HepG2 (cell line): ENCODE measurements around the gene KMT2D. TPM values are rescaled to one million over a fixed set of nuclear protein-coding genes. Genes with fewer than 3 reads are reported as not detected.

ENCODE experiments used
- CCDC6 ChIP-seq: sonication (generic); formaldehyde crosslinking; IDR thresholded peaks from 2 replicates; pipeline ENCODE4 v1.8.1; 2022; ENCODE audit warnings: mild to moderate bottlenecking, missing genetic modification reagents, moderate library complexity
- CEBPB ChIP-seq: IDR thresholded peaks from 2 replicates; pipeline ENCODE4 v1.6.1; 2011; ENCODE audit warnings: low read depth, low read length, improper control_type of control experiment, borderline replicate concordance
- CHCHD3 ChIP-seq: sonication (generic); formaldehyde crosslinking; IDR thresholded peaks from 2 replicates; pipeline ENCODE4 v1.8.0; 2022; ENCODE audit warnings: mild to moderate bottlenecking, missing genetic modification reagents, moderate library complexity
- CHD2 ChIP-seq: IDR thresholded peaks from 2 replicates; pipeline ENCODE4 v1.6.1; 2011; ENCODE audit warnings: low read depth, low read length, improper control_type of control experiment
- GTF3A ChIP-seq: sonication (generic); formaldehyde crosslinking; conservative IDR thresholded peaks from 2 replicates; pipeline ENCODE4 v1.4.0; 2020; ENCODE audit warnings: mild to moderate bottlenecking, missing genetic modification reagents
- HDAC2 ChIP-seq: sonication (generic); formaldehyde crosslinking; IDR thresholded peaks from 2 replicates; pipeline ENCODE4 v1.4.0; 2020; ENCODE audit warnings: missing genetic modification reagents
- NFATC3 ChIP-seq: sonication (generic); formaldehyde crosslinking; IDR thresholded peaks from 2 replicates; pipeline ENCODE4 v1.5.1; 2020; ENCODE audit warnings: mild to moderate bottlenecking, missing genetic modification reagents
- ONECUT2 ChIP-seq: sonication (generic); formaldehyde crosslinking; IDR thresholded peaks from 2 replicates; pipeline ENCODE4 v1.4.0; 2020; ENCODE audit warnings: missing genetic modification reagents
- PRDM4 ChIP-seq: sonication (generic); formaldehyde crosslinking; IDR thresholded peaks from 2 replicates; pipeline ENCODE4 v1.9.0; 2021; ENCODE audit warnings: missing genetic modification reagents, borderline replicate concordance
- TP53 ChIP-seq: sonication (generic); formaldehyde crosslinking; conservative IDR thresholded peaks from 2 replicates; pipeline ENCODE4 v1.4.0; 2020; ENCODE audit warnings: missing genetic modification reagents
- TRAFD1 ChIP-seq: sonication (generic); formaldehyde crosslinking; IDR thresholded peaks from 2 replicates; pipeline ENCODE4 v1.5.1; 2020; ENCODE audit warnings: missing genetic modification reagents, mild to moderate bottlenecking, borderline replicate concordance
- ZHX1 ChIP-seq: sonication (generic); formaldehyde crosslinking; IDR thresholded peaks from 2 replicates; pipeline ENCODE4 v1.8.1; 2022; ENCODE audit warnings: low read depth, mild to moderate bottlenecking, missing genetic modification reagents
- ZNF546 ChIP-seq: sonication (generic); formaldehyde crosslinking; conservative IDR thresholded peaks from 2 replicates; pipeline ENCODE4 v1.8.1; 2023; ENCODE audit warnings: mild to moderate bottlenecking, missing genetic modification reagents
- ZNF652 ChIP-seq: IDR thresholded peaks from 2 replicates; pipeline ENCODE4 v1.6.1; 2016; ENCODE audit warnings: low read depth, borderline replicate concordance
- ZSCAN30 ChIP-seq: sonication (generic); formaldehyde crosslinking; IDR thresholded peaks from 2 replicates; pipeline ENCODE4 v1.5.0; 2020; ENCODE audit warnings: mild to moderate bottlenecking, missing genetic modification reagents
- polyA plus RNA-seq, 8 experiments: library from polyadenylated mRNA; depleted of rRNA in 3 of 8; stranded (reverse) in 7 of 8; unstranded in 1 of 8; fragments of >200 nt; fragmentation: Illumina TruSeq in 4 of 8; extraction: Trizol in 4 of 8; gene quantifications; 2 replicates each; pipeline versions ENCODE4 v1.2.1 to v1.2.3, GENCODE V29; 2011 to 2016; ENCODE audit warnings: low read depth in 4 of 8, missing spikeins in 1 of 8, mixed read lengths in 1 of 8; ENCODE audit not compliant: insufficient read depth in 1 of 8
- total RNA-seq, 5 experiments: library from RNA; depleted of rRNA; stranded (reverse); fragments of >200 nt; fragmentation: Illumina TruSeq; extraction: Trizol; gene quantifications; 2 replicates each; pipeline ENCODE4 v1.2.3, GENCODE V29; 2016; ENCODE audit warnings: low read depth in 1 of 5
- TF ChIP-seq, protein P1 (sequence below): sonication (generic); formaldehyde crosslinking; IDR thresholded peaks from 2 replicates; pipeline ENCODE4 v1.4.0; 2020; ENCODE audit warnings: mild to moderate bottlenecking, missing genetic modification reagents

Gene KMT2D
- total and polyA plus RNA-seq, 2 of the 13 experiments (the other 11 are each of a cell fraction or from before 2014, with no cell fraction given): 8.1 to 10.4 TPM

DNA sequence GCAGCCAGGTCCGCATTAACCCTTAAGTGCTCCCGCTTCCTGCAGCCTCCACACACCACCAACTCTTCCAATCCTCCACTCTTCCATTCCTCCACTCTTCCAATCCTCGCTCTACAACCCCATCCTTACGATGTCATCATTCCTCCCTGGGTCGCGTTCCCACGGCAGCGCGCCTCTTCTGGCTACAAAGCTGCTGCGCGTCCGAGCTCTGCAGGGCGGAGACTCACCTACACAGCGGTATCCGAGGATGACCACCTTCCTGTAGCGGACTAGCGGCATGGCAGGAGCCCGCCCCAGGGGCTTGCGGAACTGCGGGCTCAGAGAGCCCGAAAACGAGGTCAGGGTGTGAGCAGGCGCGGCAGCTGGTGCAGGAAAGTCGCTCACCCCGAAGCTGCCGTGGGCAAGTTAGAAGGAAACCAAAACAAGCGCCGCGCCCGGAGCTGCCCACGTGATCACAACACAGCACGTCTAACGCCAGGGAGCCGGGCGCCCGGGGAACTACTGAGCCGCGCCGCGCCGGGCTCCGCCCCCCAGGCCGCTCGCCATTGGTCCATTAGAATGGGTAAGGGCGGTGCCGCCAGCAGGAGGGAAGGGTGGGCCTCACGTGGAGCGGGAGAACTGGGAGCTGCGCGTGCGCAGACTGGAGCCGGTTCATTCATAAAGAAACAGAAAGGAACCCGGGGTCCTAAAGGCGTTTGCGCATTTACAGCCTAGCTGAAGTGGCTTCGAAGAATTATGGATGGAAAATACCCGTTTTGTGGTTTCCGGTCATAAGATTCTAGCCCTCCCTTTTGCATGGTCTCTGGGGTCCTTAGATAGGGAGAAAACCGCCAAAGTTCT is 9.1 kb upstream of the KMT2D start, which contains the start of gene RHEBL1 (continued):
- TF ChIP-seq ZHX1 (CRISPR knock-in tag): no peak
- TF ChIP-seq, protein P1, sequence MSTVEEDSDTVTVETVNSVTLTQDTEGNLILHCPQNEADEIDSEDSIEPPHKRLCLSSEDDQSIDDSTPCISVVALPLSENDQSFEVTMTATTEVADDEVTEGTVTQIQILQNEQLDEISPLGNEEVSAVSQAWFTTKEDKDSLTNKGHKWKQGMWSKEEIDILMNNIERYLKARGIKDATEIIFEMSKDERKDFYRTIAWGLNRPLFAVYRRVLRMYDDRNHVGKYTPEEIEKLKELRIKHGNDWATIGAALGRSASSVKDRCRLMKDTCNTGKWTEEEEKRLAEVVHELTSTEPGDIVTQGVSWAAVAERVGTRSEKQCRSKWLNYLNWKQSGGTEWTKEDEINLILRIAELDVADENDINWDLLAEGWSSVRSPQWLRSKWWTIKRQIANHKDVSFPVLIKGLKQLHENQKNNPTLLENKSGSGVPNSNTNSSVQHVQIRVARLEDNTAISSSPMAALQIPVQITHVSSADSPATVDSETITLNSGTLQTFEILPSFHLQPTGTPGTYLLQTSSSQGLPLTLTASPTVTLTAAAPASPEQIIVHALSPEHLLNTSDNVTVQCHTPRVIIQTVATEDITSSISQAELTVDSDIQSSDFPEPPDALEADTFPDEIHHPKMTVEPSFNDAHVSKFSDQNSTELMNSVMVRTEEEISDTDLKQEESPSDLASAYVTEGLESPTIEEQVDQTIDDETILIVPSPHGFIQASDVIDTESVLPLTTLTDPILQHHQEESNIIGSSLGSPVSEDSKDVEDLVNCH (CRISPR knock-in tag): no peak
- no peak for TF ChIP-seq ONECUT2
- TF ChIP-seq ZSCAN30: no peak
- peak; percentile 11; the same call in 1 of the 2 replicates for TF ChIP-seq HDAC2
- no peak for TF ChIP-seq GTF3A (CRISPR knock-in tag)
- no peak for TF ChIP-seq CHD2
- TF ChIP-seq NFATC3: no peak
- no peak for TF ChIP-seq ZNF546
- no peak for TF ChIP-seq CHCHD3 (CRISPR knock-in tag)
- peak; percentile 64; the same call in 1 of the 2 replicates for TF ChIP-seq TRAFD1 (CRISPR knock-in tag)
- no peak for TF ChIP-seq TP53 (CRISPR knock-in tag)
- 0 out of 2 replicates have a peak, but pooled peaks have one; percentile 30 for TF ChIP-seq CEBPB
- TF ChIP-seq PRDM4 (CRISPR knock-in tag): no peak
- peak; percentile 84 for TF ChIP-seq ZNF652 (CRISPR knock-in tag)
- TF ChIP-seq CCDC6: peak; percentile 85; the same call in 1 of the 2 replicates
